ENCODE measurements around the gene XRRA1.
"Not testable (repeated sequence)": the region's sequence is repeated elsewhere in the genome, so short reads cannot be mapped to it uniquely, and the experiment has no call there.

The XRRA1 gene

GRCh38 chr11:74948898-74949752 is at the start of gene XRRA1, which contains the start of gene SPCS2:
Gene XRRA1, minus strand, starts transcription at chr11:74949091. Its CDS starts 8,213 bp downstream, at chr11:74940878.
Gene SPCS2, plus strand, starts transcription at chr11:74949266. Its CDS starts 20 bp downstream, at chr11:74949286.
- peak; percentile 87 to 93 for DNase-seq (ENCODE audit: low read depth in 2 of 2)

GRCh38 chr11:74992852-74993251 is 44.0 kb upstream of the XRRA1 start:
- no peak for DNase-seq (ENCODE audit: low read depth in 2 of 2)

- DNase-seq (ENCODE audit: low read depth in 2 of 2) = no peak
Measured at GRCh38 chr11:74990941-74991340, 42.0 kb upstream of the XRRA1 start.

GRCh38 chr11:74990150-74990549 is 41.3 kb upstream of the XRRA1 start:
- not testable (repeated sequence) for DNase-seq (ENCODE audit: low read depth in 2 of 2)

GRCh38 chr11:74989260-74989638 is 40.4 kb upstream of the XRRA1 start:
- DNase-seq (ENCODE audit: low read depth in 2 of 2) = no peak

- peak; percentile 62 to 70 for DNase-seq (ENCODE audit: low read depth in 2 of 2)
Measured at GRCh38 chr11:74988541-74989259, 39.8 kb upstream of the XRRA1 start, which contains the start of gene NEU3. Gene NEU3, plus strand, starts transcription at chr11:74988933. Its CDS starts 128 bp downstream, at chr11:74989061.

- DNase-seq (ENCODE audit: low read depth in 2 of 2) = no peak
Measured at GRCh38 chr11:74984730-74985129, 35.8 kb upstream of the XRRA1 start.

GRCh38 chr11:74984070-74984469 is 35.2 kb upstream of the XRRA1 start:
- DNase-seq (ENCODE audit: low read depth in 2 of 2) = no peak

GRCh38 chr11:74981888-74982287 is 33.0 kb upstream of the XRRA1 start:
- DNase-seq (ENCODE audit: low read depth in 2 of 2) = no peak

GRCh38 chr11:74980634-74981033 is 31.7 kb upstream of the XRRA1 start:
- no peak for DNase-seq (ENCODE audit: low read depth in 2 of 2)

- no peak for DNase-seq (ENCODE audit: low read depth in 2 of 2)
Measured at GRCh38 chr11:74978041-74978440, 29.1 kb upstream of the XRRA1 start.

- DNase-seq (ENCODE audit: low read depth in 2 of 2) = no peak
Measured at GRCh38 chr11:74971424-74971823, 22.5 kb upstream of the XRRA1 start.

GRCh38 chr11:74970852-74971395 is 22.0 kb upstream of the XRRA1 start:
- no peak for DNase-seq (ENCODE audit: low read depth in 2 of 2)

GRCh38 chr11:74966651-74967050 is 17.8 kb upstream of the XRRA1 start:
- DNase-seq (ENCODE audit: low read depth in 2 of 2) = no peak

GRCh38 chr11:74960128-74960527 is 11.2 kb upstream of the XRRA1 start:
- not testable (repeated sequence) for DNase-seq (ENCODE audit: low read depth in 2 of 2)

GRCh38 chr11:74957937-74958629 is 9.2 kb upstream of the XRRA1 start:
- no peak for DNase-seq (ENCODE audit: low read depth in 2 of 2)

- no peak for DNase-seq (ENCODE audit: low read depth in 2 of 2)
Measured at GRCh38 chr11:74956397-74957015, 7.6 kb upstream of the XRRA1 start.

- no peak for DNase-seq (ENCODE audit: low read depth in 2 of 2)
Measured at GRCh38 chr11:74954199-74954598, 5.3 kb upstream of the XRRA1 start.

- no peak for DNase-seq (ENCODE audit: low read depth in 2 of 2)
Measured at GRCh38 chr11:74953451-74953850, 4.6 kb upstream of the XRRA1 start.

GRCh38 chr11:74952752-74953151 is 3.9 kb upstream of the XRRA1 start:
- DNase-seq (ENCODE audit: low read depth in 2 of 2) = no peak

- DNase-seq (ENCODE audit: low read depth in 2 of 2) = no peak
Measured at GRCh38 chr11:74951226-74951625, 2.3 kb upstream of the XRRA1 start.

All from stimulated activated CD4-positive, alpha-beta T cell treated with anti-CD3 and anti-CD28 coated beads, Interleukin-1b, Interleukin-23, amount 100 ng/mL, for 1 hour (primary cell).